Measurements from ENCODE around the gene ADGRG3. TPM values are rescaled to one million over a fixed set of nuclear protein-coding genes. Genes with fewer than 3 reads are reported as not detected.

ADGRG3 gene
- total and polyA plus RNA-seq, 2 of the 13 experiments (the other 11 are each of a cell fraction or from before 2014, with no cell fraction given): 2.7 to 11.8 TPM

DNA sequence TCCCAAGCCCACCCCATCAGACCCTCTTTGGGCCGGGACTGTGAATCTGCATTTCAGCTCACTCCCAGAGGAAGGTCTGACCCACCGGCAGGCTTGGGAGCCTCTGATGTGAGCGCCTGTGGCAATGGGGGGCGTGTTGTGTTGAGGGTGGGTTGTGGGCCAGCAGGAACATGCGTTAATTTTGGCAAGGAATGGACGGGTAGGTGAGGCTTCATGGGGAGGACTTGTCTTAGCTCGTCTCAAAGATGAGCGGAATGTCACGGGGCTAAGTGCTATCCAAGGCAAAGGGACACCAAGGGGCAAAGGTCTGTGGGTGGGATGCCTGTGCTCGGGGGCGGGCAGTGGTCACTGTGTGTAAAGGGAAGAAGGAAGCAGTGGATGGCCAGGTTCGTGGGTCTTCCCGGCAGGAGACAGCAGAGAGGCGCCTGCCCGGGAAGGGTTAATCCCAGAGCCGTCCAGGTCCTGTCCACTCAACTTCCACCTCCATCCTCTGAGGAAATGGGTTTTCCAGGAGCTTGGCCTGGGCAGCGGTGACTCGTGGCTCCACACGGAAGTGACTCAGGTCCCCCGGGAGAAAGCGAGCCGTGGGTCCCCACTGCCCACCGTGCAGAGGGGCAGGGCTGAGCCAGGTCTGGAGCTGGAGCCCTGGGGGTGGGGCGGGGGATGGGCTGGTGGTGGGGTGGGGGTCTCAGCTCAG, 22.3 kb upstream of the ADGRG3 start:
- CTCF ChIA-PET (ENCODE audit: low intra/inter-chr PET ratio, low total read pairs): interaction anchor here (1.1 to 12.3 kb wide), 3 partner anchors 51 to 69 kb away, joined by 4 to 571 read pairs (median 119); no protein-coding TSS in a partner anchor
- no peaks in the 10 kb centered on the region for H3K79me2 ChIP-seq (ENCODE audit: insufficient read depth, low read length)
- peak; percentile 6; the same call in 1 of the 3 replicates for ATAC-seq
- no peak for DNase-seq (ENCODE audit: low spot score)
- no peaks in the 10 kb centered on the region for H3K36me3 ChIP-seq (replicated peaks in 1 of 2; ENCODE audit: control insufficient read depth in 1 of 2, insufficient read depth in 2 of 2, low read length in 2 of 2)
- BruUV-seq (replicated peaks): no TSS peak
- H3K9ac ChIP-seq (ENCODE audit: insufficient read depth, low read depth, low read length): no peak overlapping the region
- H3K4me2 ChIP-seq (ENCODE audit: low read depth, low read length): no peak overlapping the region
- intact Hi-C loops (cut with micrococcal nuclease; ENCODE audit: unreplicated experiment) (no loop called here), in situ Hi-C loops (cut with HindIII; ENCODE audit: extremely low pct_ligation_motif_present, low pct_unique_long_range_greater_than_20kb) (loop anchor here (5.0 kb wide), 1 partner anchor 44 kb away; no protein-coding TSS in a partner anchor)
- WGBS (ENCODE audit: low lambda C conversion rate): 57% methylated on average over 22 of the region's 24 CpGs
- H3K27me3 ChIP-seq (ENCODE audit: control insufficient read depth in 1 of 2, insufficient read depth in 2 of 2, low read length in 2 of 2): no peaks in the 10 kb centered on the region
- H4K20me1 ChIP-seq (ENCODE audit: insufficient read depth, low read length): no peaks in the 10 kb centered on the region
- H3K4me1 ChIP-seq (ENCODE audit: insufficient read depth, low read length): peaks cover 41% of the 10 kb centered on the region
- FAIRE-seq: no peak
- no peaks in the 10 kb centered on the region for H3K9me3 ChIP-seq (ENCODE audit: low read length)
- H3K4me3 ChIP-seq (replicated peaks in 1 of 3; ENCODE audit: insufficient read depth in 1 of 3, low read depth in 2 of 3, low read length in 3 of 3): no peak overlapping the region
- H2AFZ ChIP-seq (ENCODE audit: low read length): no peak overlapping the region
- H3K27ac ChIP-seq (ENCODE audit: extremely low read length, insufficient read depth, low read length): no peak overlapping the region
- POLR2A ChIA-PET: interaction anchor here (1.5 to 3.3 kb wide), 4 partner anchors 11 to 46 kb away, joined by 3 to 22 read pairs (median 6); no protein-coding TSS in a partner anchor
- no peak for TF ChIP-seq RNF2 (conservative IDR thresholded peaks at IDR 0.05; ENCODE audit: low read depth)
- no peak for TF ChIP-seq BHLHE40 (IDR thresholded peaks at IDR 0.05; ENCODE audit: low read length)
- 0 out of 2 replicates have a peak, but pooled peaks have one; percentile 8 for TF ChIP-seq FOSL2 (CRISPR knock-in tag; IDR thresholded peaks at IDR 0.05)
- TF ChIP-seq SMARCC2 (IDR thresholded peaks at IDR 0.05): no peak
- TF ChIP-seq TMF1 (CRISPR knock-in tag; IDR thresholded peaks at IDR 0.05; ENCODE audit: low read depth): no peak
- TF ChIP-seq, protein P1, sequence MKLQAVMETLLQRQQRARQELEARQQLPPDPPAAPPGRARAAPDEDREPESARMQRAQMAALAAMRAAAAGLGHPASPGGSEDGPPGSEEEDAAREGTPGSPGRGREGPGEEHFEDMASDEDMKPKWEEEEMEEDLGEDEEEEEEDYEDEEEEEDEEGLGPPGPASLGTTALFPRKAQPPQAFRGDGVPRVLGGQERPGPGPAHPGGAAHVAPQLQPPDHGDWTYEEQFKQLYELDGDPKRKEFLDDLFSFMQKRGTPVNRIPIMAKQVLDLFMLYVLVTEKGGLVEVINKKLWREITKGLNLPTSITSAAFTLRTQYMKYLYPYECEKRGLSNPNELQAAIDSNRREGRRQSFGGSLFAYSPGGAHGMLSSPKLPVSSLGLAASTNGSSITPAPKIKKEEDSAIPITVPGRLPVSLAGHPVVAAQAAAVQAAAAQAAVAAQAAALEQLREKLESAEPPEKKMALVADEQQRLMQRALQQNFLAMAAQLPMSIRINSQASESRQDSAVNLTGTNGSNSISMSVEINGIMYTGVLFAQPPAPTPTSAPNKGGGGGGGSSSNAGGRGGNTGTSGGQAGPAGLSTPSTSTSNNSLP (IDR thresholded peaks at IDR 0.05; ENCODE audit: low read depth, low read length): no peak
- no peak for TF ChIP-seq ZNF567 (CRISPR knock-in tag; IDR thresholded peaks at IDR 0.05; ENCODE audit: borderline replicate concordance)
- TF ChIP-seq SALL1 (CRISPR knock-in tag; IDR thresholded peaks at IDR 0.05): peak; percentile 15; the same call in 1 of the 2 replicates
- peak; percentile 79 for TF ChIP-seq ZNF652 (CRISPR knock-in tag; IDR thresholded peaks at IDR 0.05; ENCODE audit: borderline replicate concordance, low read depth)
- peak; percentile 43; the same call in 1 of the 2 replicates for TF ChIP-seq ZNF263 (CRISPR knock-in tag; IDR thresholded peaks at IDR 0.05)
- TF ChIP-seq, protein P2, sequence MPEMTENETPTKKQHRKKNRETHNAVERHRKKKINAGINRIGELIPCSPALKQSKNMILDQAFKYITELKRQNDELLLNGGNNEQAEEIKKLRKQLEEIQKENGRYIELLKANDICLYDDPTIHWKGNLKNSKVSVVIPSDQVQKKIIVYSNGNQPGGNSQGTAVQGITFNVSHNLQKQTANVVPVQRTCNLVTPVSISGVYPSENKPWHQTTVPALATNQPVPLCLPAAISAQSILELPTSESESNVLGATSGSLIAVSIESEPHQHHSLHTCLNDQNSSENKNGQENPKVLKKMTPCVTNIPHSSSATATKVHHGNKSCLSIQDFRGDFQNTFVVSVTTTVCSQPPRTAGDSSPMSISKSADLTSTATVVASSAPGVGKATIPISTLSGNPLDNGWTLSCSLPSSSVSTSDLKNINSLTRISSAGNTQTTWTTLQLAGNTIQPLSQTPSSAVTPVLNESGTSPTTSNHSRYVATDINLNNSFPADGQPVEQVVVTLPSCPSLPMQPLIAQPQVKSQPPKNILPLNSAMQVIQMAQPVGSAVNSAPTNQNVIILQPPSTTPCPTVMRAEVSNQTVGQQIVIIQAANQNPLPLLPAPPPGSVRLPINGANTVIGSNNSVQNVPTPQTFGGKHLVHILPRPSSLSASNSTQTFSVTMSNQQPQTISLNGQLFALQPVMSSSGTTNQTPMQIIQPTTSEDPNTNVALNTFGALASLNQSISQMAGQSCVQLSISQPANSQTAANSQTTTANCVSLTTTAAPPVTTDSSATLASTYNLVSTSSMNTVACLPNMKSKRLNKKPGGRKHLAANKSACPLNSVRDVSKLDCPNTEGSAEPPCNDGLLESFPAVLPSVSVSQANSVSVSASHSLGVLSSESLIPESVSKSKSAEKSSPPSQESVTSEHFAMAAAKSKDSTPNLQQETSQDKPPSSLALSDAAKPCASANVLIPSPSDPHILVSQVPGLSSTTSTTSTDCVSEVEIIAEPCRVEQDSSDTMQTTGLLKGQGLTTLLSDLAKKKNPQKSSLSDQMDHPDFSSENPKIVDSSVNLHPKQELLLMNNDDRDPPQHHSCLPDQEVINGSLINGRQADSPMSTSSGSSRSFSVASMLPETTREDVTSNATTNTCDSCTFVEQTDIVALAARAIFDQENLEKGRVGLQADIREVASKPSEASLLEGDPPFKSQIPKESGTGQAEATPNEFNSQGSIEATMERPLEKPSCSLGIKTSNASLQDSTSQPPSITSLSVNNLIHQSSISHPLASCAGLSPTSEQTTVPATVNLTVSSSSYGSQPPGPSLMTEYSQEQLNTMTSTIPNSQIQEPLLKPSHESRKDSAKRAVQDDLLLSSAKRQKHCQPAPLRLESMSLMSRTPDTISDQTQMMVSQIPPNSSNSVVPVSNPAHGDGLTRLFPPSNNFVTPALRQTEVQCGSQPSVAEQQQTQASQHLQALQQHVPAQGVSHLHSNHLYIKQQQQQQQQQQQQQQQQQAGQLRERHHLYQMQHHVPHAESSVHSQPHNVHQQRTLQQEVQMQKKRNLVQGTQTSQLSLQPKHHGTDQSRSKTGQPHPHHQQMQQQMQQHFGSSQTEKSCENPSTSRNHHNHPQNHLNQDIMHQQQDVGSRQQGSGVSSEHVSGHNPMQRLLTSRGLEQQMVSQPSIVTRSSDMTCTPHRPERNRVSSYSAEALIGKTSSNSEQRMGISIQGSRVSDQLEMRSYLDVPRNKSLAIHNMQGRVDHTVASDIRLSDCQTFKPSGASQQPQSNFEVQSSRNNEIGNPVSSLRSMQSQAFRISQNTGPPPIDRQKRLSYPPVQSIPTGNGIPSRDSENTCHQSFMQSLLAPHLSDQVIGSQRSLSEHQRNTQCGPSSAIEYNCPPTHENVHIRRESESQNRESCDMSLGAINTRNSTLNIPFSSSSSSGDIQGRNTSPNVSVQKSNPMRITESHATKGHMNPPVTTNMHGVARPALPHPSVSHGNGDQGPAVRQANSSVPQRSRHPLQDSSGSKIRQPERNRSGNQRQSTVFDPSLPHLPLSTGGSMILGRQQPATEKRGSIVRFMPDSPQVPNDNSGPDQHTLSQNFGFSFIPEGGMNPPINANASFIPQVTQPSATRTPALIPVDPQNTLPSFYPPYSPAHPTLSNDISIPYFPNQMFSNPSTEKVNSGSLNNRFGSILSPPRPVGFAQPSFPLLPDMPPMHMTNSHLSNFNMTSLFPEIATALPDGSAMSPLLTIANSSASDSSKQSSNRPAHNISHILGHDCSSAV (CRISPR knock-in tag; IDR thresholded peaks at IDR 0.05; ENCODE audit: borderline replicate concordance): no peak
- TF ChIP-seq GABPA (IDR thresholded peaks at IDR 0.05; ENCODE audit: low read depth, low read length): no peak
- no peak for TF ChIP-seq GABPA (CRISPR knock-in tag; IDR thresholded peaks at IDR 0.05; ENCODE audit: low read depth)
- TF ChIP-seq ZNF891 (CRISPR knock-in tag; IDR thresholded peaks at IDR 0.05): no peak

Measured in HepG2 (cell line).